ENCODE results near the gene KLF2.

KLF2 gene

GRCh38 chr19:16375157-16375935 is 50.7 kb downstream of the KLF2 start:
- DNase-seq (ENCODE audit: extremely low read depth in 1 of 2, low read depth in 1 of 2) = no peak

GRCh38 chr19:16375936-16376185 is 51.2 kb downstream of the KLF2 start:
- no peak for DNase-seq (ENCODE audit: extremely low read depth in 1 of 2, low read depth in 1 of 2)

DNA sequence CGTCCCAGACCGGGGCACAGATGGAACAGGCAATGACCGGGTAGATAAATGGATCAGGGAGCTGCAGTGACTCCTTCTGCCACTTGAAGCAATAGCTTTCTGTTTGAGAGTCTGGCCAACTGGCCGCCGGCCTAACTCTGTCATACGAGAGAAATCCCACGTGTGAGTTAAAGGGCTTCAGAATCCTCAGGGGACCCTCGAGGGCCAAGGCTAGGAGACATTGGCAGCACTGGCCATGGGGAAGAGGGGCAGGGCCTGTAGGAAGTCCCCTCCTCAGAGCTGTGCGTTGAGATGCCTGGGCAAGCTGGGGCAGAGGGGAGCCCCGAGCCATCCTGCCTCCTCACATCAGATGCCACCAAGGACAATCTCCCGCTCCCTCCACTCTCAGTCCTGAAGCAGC is 51.6 kb downstream of the KLF2 start:
- no peak for DNase-seq (ENCODE audit: extremely low read depth in 1 of 2, low read depth in 1 of 2)

GRCh38 chr19:16376649-16377048 is 52.0 kb downstream of the KLF2 start:
- no peak for DNase-seq (ENCODE audit: extremely low read depth in 1 of 2, low read depth in 1 of 2)

GRCh38 chr19:16377521-16377920 is 52.9 kb downstream of the KLF2 start:
- DNase-seq (ENCODE audit: extremely low read depth in 1 of 2, low read depth in 1 of 2) = no peak

All from stimulated activated CD8-positive, alpha-beta memory T cell treated with anti-CD3 and anti-CD28 coated beads, Interleukin-7, amount 100 ng/mL, for 48 hours (primary cell).